Putamen (tissue), 1 donor: ENCODE measurements around the gene ELOVL2.

Experiments used
- DNase-seq: peaks from one replicate; pipeline ENCODE4 v3.0.0-alpha.2; 2016; ENCODE audit warnings: low spot score

ELOVL2 gene

DNA sequence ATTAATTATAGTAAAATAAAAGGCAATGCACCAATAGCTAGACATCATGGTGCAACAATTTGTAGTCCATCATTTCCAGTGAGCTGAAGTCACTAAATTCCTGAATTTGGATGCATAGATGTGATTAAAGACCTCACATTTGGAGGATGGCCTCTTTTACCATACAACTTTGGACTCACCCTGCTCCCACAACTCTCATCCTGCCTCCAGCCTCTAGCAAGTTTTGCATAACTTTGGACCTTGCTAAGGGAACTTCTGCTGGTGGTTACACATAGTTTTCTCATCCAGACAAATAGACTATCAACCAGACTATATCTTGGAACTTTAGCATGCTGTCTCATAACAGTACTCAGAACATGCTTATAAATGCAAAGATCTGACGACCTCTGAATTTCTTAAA lies 12.8 kb upstream of the ELOVL2 start:
- no peak for DNase-seq

GRCh38 chr6:11055127-11055627 lies 11.1 kb upstream of the ELOVL2 start:
- DNase-seq: no peak

DNA sequence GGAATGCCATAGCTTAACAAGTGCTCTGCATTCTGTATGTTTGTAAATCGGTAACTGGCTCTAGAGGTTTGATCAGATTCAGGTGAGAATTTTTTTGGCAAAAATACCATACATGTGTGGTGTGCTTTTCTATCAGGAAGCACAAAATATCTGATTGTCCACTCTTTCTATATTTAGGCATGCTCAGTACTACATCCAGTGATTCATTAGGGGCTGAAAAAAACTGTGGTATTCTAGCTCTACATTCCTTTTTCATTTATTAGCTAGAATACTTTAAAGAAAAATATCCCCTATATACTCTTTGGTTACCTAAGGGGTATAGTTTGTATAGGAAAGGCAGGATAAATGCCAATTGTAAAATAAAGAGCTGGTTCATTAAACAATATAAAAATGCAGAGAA lies 10.6 kb upstream of the ELOVL2 start:
- DNase-seq: no peak

DNA sequence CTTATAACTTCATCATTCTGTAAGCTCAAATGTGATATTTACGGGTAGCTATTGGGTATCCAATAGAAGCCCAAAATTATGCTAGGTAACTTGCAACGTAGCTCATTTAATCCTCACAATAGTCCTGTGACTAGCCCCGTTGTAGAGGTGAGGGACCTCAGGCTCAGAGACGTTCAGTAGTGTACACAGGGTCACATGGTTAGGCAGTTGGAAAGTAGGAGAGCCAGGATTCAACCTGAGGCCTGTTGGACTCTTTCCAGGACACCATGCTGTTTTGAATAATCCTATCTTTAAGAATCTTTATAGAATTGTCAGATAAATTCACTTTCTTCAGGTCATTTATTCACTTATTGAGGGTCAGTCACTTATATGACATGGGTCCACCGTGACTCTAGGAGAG lies 9.2 kb upstream of the ELOVL2 start:
- DNase-seq: no peak

DNA sequence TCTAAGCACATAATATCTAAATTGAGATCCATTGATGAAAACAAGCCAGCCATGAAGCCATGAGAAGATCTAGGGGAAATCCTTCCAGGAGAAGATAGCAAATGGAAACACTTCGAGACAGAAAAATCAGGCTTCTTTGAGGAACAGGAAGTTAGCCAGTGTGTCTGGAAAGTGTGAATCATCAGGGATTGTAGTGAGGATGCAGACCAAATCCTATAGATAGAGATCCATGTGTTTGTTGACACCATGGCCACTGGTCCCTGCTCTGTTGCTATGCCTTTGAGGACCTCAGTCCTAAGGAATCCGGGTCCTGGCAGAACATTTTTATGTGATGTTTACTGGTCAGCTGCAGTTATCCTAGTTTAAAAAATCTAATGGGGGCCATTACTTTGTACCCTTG lies 6.6 kb upstream of the ELOVL2 start:
- no peak for DNase-seq

DNA sequence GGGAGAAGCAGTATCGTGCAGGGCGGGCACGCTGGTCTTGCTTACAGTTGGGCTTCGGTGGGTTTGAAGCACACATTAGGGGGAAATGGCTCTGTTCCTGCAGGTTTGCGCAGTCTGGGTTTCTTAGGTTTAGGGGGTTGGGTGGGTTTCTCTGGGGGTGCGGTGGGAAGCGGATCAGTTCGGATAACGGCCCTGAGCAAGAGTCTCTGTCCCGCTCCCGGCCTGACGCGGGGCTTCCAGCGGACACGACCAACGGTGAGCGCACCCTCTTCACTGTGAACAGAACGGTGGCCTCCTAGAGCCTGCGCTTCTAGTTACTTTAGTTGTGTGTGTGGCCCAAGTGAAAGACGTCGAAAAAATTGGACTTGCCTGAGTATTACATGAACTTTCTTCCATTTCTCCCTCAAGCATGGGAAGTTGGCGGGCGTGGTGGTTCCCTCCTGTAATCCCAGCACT lies 635 bp upstream of the ELOVL2 start:
- DNase-seq: no peak

- no peak for DNase-seq
Measured at GRCh38 chr6:11043378-11043960, 636 bp downstream of the ELOVL2 start.

- DNase-seq: no peak
Measured at GRCh38 chr6:11042750-11043377, 1.2 kb downstream of the ELOVL2 start.

GRCh38 chr6:11042025-11042749 lies 1.9 kb downstream of the ELOVL2 start:
- no peak for DNase-seq

DNA sequence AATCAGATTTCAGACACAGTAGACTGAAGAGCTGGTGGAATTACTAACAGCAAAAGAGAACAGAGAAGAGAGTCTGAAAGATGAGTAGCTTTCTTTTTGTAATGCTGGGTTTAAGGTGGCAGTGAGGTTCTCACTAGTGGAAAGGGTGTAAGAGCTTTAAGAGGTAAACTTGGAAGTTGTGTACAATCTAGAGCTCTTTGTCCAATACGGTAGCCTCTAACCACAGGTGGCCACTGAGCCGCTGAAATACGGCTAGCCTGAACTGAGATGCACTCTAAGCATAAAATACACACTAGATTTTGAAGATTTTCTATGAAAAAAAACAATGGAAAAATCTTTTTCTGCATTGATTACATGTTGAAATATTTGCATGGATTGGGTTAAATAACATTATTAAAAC lies 4.0 kb downstream of the ELOVL2 start:
- DNase-seq: no peak

DNA sequence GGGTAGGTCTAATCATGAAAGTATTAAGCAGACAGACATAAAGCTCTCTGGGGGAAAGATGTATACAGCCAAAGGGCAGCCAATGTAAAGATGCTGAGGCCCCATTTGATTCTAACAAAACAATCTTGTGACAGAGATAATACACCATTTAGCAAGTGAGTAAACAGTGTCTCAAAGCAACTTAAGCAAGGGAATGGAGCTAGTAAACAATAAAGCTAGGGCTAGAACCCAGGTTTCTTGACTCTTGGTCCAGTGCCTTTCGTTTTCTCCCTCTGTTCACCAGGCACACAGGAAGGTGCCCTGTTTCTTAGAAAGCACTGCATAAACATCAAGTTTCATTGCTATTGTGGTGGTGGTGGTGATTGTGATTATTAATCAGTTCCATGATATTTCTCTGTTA lies 5.1 kb downstream of the ELOVL2 start:
- DNase-seq: no peak

GRCh38 chr6:11036977-11037430 lies 7.1 kb downstream of the ELOVL2 start:
- DNase-seq: no peak

DNA sequence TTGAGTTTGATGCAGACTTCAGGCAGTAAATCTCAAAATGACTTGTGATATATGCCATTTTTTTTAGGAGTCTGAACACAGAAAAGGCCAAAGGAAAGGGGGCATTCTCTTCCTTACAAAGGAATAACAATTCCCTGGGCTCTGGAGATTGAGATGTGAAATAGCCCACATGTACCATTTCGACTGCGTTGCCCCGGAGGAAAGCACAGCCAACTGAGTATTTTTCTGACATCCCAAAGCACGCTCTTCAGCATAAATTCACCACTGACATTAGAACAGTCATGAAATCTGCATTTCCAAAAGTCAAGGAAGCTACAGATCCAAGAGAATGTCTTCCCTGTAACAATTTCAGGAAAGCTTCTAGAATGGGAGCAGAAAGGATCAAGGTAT lies 7.8 kb downstream of the ELOVL2 start:
- DNase-seq: no peak

- DNase-seq: no peak
Measured at GRCh38 chr6:11035616-11036350, 8.3 kb downstream of the ELOVL2 start.

DNA sequence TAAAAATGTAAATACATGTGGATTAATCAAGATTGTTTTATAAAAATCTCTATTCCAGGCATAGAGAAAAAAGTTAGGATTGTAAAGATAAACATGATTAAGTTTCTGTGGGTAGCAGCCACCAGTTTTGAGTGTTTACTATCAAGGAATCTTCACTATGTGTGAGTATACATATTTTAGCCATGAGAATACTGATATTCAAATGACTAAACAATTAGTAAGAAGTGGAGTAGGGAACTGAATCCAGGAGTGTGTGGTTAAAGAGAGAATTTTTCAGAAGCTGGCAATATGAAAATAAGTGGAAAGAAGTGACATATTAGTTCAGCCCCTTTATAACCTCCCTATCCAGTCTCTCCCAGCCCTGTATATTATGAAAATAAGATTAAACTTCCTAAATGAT lies 10.3 kb downstream of the ELOVL2 start:
- no peak for DNase-seq

DNA sequence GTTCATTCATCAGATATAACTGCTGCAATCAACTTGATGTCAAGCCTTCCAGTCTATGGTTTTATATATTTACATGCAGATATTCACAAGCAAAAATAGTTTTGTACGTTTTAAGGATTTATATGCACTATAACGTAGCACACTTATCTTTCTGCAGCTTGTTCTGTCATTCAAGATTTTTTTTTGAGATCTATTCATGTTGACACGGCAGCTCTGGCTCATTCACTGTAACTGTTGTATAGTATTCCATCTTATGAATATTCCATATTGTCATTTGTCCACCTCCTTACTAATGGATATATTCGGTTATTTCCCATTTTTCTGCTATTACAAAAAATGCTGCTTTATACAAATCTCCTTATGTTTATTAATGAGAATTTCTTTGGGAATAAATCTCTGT lies 13.2 kb downstream of the ELOVL2 start:
- no peak for DNase-seq

- DNase-seq: no peak
Measured at GRCh38 chr6:11028959-11029358, 15.1 kb downstream of the ELOVL2 start.

GRCh38 chr6:11027565-11028110 lies 16.5 kb downstream of the ELOVL2 start:
- DNase-seq: no peak

DNA sequence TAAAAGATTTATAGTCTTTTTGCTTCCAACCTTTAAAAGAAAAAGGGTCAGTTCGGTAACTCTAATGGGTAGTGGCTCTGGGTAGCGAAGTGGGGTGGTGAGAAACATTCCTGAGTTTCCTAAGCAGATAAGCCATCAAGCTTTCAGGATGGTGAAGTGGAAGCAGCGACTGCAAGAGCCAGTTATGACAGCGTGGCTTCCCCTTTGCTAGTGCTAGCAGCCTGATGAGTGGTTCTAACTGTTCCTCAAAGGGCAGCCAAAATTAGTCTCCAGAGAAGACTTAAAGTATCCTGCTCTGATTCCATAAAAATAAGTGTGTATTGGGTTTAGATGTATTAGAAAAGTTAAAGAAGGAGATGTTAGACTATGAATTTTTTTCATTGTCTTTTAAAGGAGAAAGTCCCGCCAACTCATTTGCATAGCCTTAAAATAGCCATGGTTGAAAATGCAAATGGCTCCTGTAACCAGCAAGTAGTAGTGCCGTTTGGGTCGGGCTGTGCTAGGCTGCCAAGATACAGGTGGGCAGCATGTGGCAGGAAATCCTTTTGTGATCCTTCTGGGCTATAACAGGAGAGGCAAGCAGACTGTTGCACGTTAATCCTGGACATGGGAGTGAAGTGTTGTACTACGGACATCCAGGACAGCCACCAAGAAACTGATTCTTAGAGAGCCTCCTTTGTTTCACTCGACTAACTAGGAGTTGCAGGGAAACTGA lies 18.0 kb downstream of the ELOVL2 start:
- DNase-seq: no peak

- no peak for DNase-seq
Measured at GRCh38 chr6:11025130-11025529, 19.0 kb downstream of the ELOVL2 start.

DNA sequence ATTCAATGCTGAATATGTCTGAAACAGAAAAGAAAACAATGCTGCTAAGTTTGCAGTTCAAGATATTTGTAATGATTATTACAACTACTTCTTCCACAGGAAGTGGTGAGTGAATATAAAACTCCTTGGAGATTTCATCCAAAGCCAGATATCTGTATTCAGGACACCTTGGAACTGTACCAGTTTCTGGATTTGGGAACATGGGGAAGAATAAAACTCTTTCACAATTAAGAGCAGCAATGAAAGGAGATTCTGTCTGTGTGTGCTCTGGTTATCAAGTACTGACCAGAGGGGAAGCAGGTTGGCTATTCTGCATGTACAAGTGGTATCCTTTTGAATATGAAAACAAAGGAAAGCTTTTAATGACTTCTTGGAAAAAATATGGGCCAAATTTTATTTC lies 21.1 kb downstream of the ELOVL2 start:
- DNase-seq: peak; percentile 51

- DNase-seq: peak; percentile 35
Measured at GRCh38 chr6:11021714-11022113, 22.4 kb downstream of the ELOVL2 start.
